Muscle layer of colon (tissue), 2 donors: ENCODE results near the gene HTR3C.
"Not testable (repeated sequence)": the region's sequence is repeated elsewhere in the genome, so short reads cannot be mapped to it uniquely, and the experiment has no call there.

Experiments used
- H3K27ac ChIP-seq: one replicate; pipeline ENCODE4 v1.7.0; 2013; ENCODE audit warnings: low read depth, mild to moderate bottlenecking, low read length, moderate library complexity
- H3K27me3 ChIP-seq, 2 donors: one replicate each; pipeline ENCODE4 v1.7.0; 2013; ENCODE audit warnings: low read length in 2 of 2, mild to moderate bottlenecking in 2 of 2; ENCODE audit not compliant: insufficient read depth in 2 of 2, control insufficient read depth in 1 of 2
- H3K36me3 ChIP-seq: one replicate; pipeline ENCODE4 v1.7.0; 2013; ENCODE audit warnings: mild to moderate bottlenecking, low read length; ENCODE audit not compliant: insufficient read depth
- H3K4me1 ChIP-seq: one replicate; pipeline ENCODE4 v1.7.0; 2013; ENCODE audit warnings: mild to moderate bottlenecking, low read length; ENCODE audit not compliant: insufficient read depth
- H3K4me3 ChIP-seq, 2 donors: one replicate each; pipeline ENCODE4 v1.7.0; 2013; ENCODE audit warnings: low read length in 2 of 2, low read depth in 1 of 2, mild to moderate bottlenecking in 1 of 2, moderate library complexity in 1 of 2
- H3K9ac ChIP-seq: one replicate; pipeline ENCODE4 v1.7.0; 2013; ENCODE audit warnings: low read length
- H3K9me3 ChIP-seq: one replicate; pipeline ENCODE4 v1.7.0; 2013; ENCODE audit warnings: mild to moderate bottlenecking, low read length
- donor health status: abdominal sarcoma.
- donor health status: Adenocarcinoma of cecum.

The HTR3C gene

GRCh38 chr3:184016811-184017671 lies 35.8 kb upstream of the HTR3C start:
- Histone ChIP-seq H3K36me3 (peaks cover 5% of the 10 kb centered on the region), H3K4me3 (peak overlapping the region; percentile 90 to 98), H3K27me3 (no peaks in the 10 kb centered on the region), H3K9me3 (no peaks in the 10 kb centered on the region), H3K9ac (peak overlapping the region; percentile 19), H3K27ac (peak overlapping the region; percentile 81), H3K4me1 (peaks cover 13% of the 10 kb centered on the region)

DNA sequence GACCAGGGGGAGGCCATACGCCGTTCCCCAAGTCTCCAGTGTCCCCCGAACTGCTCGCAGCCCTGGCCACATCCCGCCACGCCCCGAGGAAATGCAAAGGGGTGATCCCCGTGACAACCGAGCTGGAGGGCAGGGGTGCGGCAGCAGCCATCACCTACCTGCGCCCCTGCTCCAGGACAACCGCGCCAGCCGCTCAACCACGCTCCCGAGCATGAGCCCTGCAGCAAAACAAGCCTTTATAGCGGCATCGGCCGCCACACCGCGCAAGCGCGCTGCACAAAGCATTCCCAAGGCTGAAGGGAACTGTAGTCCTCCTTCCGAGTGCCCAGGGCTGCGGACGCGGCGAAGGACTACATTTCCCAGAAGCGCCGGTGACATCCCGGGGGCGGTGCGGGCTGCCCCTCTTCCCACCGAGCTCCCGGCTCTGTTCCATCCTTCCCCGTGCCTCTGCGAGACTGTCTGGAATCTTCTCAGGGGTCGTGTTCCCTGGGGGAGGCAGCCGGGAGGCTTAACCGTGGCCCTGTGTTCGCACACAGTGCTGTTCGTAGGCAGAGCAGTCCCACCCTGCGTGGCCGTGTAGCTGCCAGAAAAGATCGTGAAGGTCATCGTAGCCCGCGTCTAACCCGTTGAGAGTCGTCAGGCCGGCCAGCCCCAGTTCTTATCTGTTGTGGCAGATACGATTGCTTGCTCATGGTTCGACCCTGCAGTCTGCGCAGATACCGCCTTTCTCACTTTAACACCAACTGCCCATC lies 35.0 kb upstream of the HTR3C start, which contains the start of gene ABCC5:
TSS of gene ABCC5 (minus strand) at position 213 of the 752 bp plus-strand sequence. CDS start 3,492 bp downstream, outside the sequence.
- Histone ChIP-seq H3K9me3 (no peaks in the 10 kb centered on the region), H3K36me3 (peaks cover 5% of the 10 kb centered on the region), H3K9ac (peak within 1 kb of the TSS; percentile 73), H3K27ac (peak within 1 kb of the TSS; percentile 81), H3K4me3 (peak within 1 kb of the TSS; percentile 90 to 98), H3K27me3 (no peaks in the 10 kb centered on the region), H3K4me1 (peaks cover 13% of the 10 kb centered on the region)

DNA sequence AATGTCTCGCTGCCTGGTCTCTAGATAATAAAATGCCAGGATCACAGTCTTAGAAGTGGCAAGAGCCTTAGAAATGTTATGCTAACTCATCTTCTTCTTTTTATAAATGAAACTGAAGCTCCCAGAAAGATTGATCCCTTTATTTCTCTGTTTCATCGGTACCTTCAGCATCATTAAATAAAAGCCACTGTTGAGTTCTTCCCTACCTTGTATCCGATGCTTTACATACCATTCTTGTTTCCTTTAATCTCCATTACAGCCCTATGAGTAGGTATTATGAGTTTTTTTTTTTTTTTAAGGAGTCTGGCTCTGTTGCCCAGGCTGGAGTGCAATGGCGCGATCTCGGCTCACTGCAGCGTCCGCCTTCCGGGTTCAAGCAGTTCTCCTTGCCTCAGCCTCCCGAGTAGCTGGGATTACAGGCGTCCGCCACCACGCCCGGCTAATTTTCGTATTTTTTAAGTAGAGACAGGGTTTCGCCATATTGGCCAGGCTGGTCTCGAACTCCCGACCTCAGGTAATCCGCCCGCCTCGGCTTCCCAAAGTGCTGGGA lies 34.3 kb upstream of the HTR3C start:
- peak overlapping the region; percentile 81 for H3K27ac ChIP-seq
- H3K4me1 ChIP-seq: peaks cover 13% of the 10 kb centered on the region
- no peaks in the 10 kb centered on the region for H3K9me3 ChIP-seq
- H3K4me3 ChIP-seq: peak overlapping the region; percentile 90 to 98
- no peaks in the 10 kb centered on the region for H3K27me3 ChIP-seq
- H3K9ac ChIP-seq: peak overlapping the region; percentile 73
- peaks cover 4% of the 10 kb centered on the region for H3K36me3 ChIP-seq

GRCh38 chr3:184022323-184022722 lies 30.5 kb upstream of the HTR3C start:
- no peaks in the 10 kb centered on the region for H3K4me1 ChIP-seq
- no peaks in the 10 kb centered on the region for H3K36me3 ChIP-seq
- H3K9ac ChIP-seq: no peak overlapping the region
- no peaks in the 10 kb centered on the region for H3K27me3 ChIP-seq
- H3K27ac ChIP-seq: no peak overlapping the region
- no peaks in the 10 kb centered on the region for H3K9me3 ChIP-seq
- no peak overlapping the region for H3K4me3 ChIP-seq

GRCh38 chr3:184025256-184025655 lies 27.6 kb upstream of the HTR3C start:
- not testable (repeated sequence) for H3K9ac ChIP-seq, H3K27me3 ChIP-seq, H3K4me3 ChIP-seq, H3K9me3 ChIP-seq, H3K4me1 ChIP-seq, H3K27ac ChIP-seq, H3K36me3 ChIP-seq

GRCh38 chr3:184028275-184028890 lies 24.5 kb upstream of the HTR3C start:
- H3K27ac ChIP-seq, H3K36me3 ChIP-seq, H3K9me3 ChIP-seq, H3K27me3 ChIP-seq, H3K4me1 ChIP-seq, H3K4me3 ChIP-seq, H3K9ac ChIP-seq: not testable (repeated sequence)

- H3K27me3 ChIP-seq: no peaks in the 10 kb centered on the region
- no peaks in the 10 kb centered on the region for H3K36me3 ChIP-seq
Measured at GRCh38 chr3:184029443-184029842, 23.4 kb upstream of the HTR3C start.

GRCh38 chr3:184030536-184030935 lies 22.3 kb upstream of the HTR3C start:
- Histone ChIP-seq H3K4me3 (no peak overlapping the region), H3K4me1 (no peaks in the 10 kb centered on the region), H3K9ac (no peak overlapping the region), H3K27me3 (no peaks in the 10 kb centered on the region), H3K27ac (no peak overlapping the region), H3K9me3 (no peaks in the 10 kb centered on the region), H3K36me3 (no peaks in the 10 kb centered on the region)

More at GRCh38 chr3:184029443-184029842, 23.4 kb upstream of the HTR3C start:
- H3K4me3 ChIP-seq: no peak overlapping the region
- H3K27ac ChIP-seq: no peak overlapping the region
- H3K9me3 ChIP-seq: no peaks in the 10 kb centered on the region
- no peaks in the 10 kb centered on the region for H3K4me1 ChIP-seq
- H3K9ac ChIP-seq: no peak overlapping the region

- H3K27me3 ChIP-seq: no peaks in the 10 kb centered on the region
- H3K27ac ChIP-seq: no peak within 1 kb of the TSS
- H3K4me3 ChIP-seq: no peak within 1 kb of the TSS
- H3K9ac ChIP-seq: no peak within 1 kb of the TSS
- H3K4me1 ChIP-seq: no peaks in the 10 kb centered on the region
- H3K36me3 ChIP-seq: no peaks in the 10 kb centered on the region
- H3K9me3 ChIP-seq: no peaks in the 10 kb centered on the region
Measured at GRCh38 chr3:184031187-184031792, 21.6 kb upstream of the HTR3C start, which contains the start of gene HTR3D. HTR3D (plus strand) TSS chr3:184031742; CDS start chr3:184031742, 0 bp downstream.

DNA sequence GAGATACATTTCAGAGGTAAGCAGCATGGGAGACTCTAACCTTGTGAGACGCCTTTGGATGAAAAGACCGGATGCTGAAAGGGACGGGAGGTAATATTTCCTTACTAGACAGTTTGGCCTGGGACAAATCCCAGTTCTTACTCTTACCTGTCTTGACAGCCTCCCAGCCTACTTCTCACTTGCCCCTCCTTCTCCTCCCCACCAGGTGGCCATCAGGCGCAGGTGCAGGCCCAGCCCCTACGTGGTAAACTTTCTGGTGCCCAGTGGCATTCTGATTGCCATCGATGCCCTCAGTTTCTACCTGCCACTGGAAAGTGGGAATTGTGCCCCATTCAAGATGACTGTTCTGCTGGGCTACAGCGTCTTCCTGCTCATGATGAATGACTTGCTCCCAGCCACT lies 15.0 kb upstream of the HTR3C start:
- no peak overlapping the region for H3K4me3 ChIP-seq
- H3K36me3 ChIP-seq: no peaks in the 10 kb centered on the region
- H3K27me3 ChIP-seq: no peaks in the 10 kb centered on the region
- H3K9ac ChIP-seq: no peak overlapping the region
- H3K9me3 ChIP-seq: no peaks in the 10 kb centered on the region
- no peak overlapping the region for H3K27ac ChIP-seq
- no peaks in the 10 kb centered on the region for H3K4me1 ChIP-seq

- not testable (repeated sequence) for H3K4me1 ChIP-seq, H3K36me3 ChIP-seq, H3K9me3 ChIP-seq, H3K27me3 ChIP-seq, H3K27ac ChIP-seq, H3K4me3 ChIP-seq, H3K9ac ChIP-seq
Measured at GRCh38 chr3:184038307-184038706, 14.5 kb upstream of the HTR3C start.
